Measurements from ENCODE around the gene TACR3. TPM values are rescaled to one million over a fixed set of nuclear protein-coding genes. Genes with fewer than 3 reads are reported as not detected.

TACR3 gene
- total RNA-seq, 1 experiment from 2014 or later, result 2.7 TPM

GRCh38 chr4:103648541-103648940 is 71.2 kb downstream of the TACR3 start:
- H3K4me3 Mint-ChIP-seq, result no peak overlapping the region
- H3K27me3 Mint-ChIP-seq (ENCODE audit: low read depth), result no peaks in the 10 kb centered on the region
- ChIA-PET CTCF (no interaction called here), POLR2A (no interaction called here)
- DNase-seq (ENCODE audit: low spot score) (no peak), ATAC-seq (no peak)
- H3K27ac Mint-ChIP-seq, result no peak overlapping the region
- no peaks in the 10 kb centered on the region for H3K4me1 Mint-ChIP-seq
- H3K36me3 Mint-ChIP-seq, result no peaks in the 10 kb centered on the region
- TF ChIP-seq ZNF512 (CRISPR knock-in tag; IDR thresholded peaks at IDR 0.05; ENCODE audit: borderline replicate concordance) (no peak), TP53 (CRISPR knock-in tag; IDR thresholded peaks at IDR 0.05) (no peak), TCF7 (CRISPR knock-in tag; IDR thresholded peaks at IDR 0.05; ENCODE audit: low read depth) (no peak), NFE2L1 (CRISPR knock-in tag; IDR thresholded peaks at IDR 0.05) (no peak), ZNF232 (CRISPR knock-in tag; IDR thresholded peaks at IDR 0.05) (no peak), CBFB (CRISPR knock-in tag; IDR thresholded peaks at IDR 0.05; ENCODE audit: low read depth) (no peak), ERG (CRISPR knock-in tag; IDR thresholded peaks at IDR 0.05) (no peak), ESRRA (CRISPR knock-in tag; IDR thresholded peaks at IDR 0.05; ENCODE audit: borderline replicate concordance) (no peak), TEAD1 (CRISPR knock-in tag; IDR thresholded peaks at IDR 0.05) (no peak), CTCF (IDR thresholded peaks at IDR 0.05) (no peak), ZNF396 (CRISPR knock-in tag; IDR thresholded peaks at IDR 0.05; ENCODE audit: borderline replicate concordance) (no peak), ZNF317 (CRISPR knock-in tag; IDR thresholded peaks at IDR 0.05; ENCODE audit: borderline replicate concordance, low read depth) (no peak), RELA (CRISPR knock-in tag; IDR thresholded peaks at IDR 0.05; ENCODE audit: borderline replicate concordance) (no peak), SMAD3 (CRISPR knock-in tag; IDR thresholded peaks at IDR 0.05; ENCODE audit: borderline replicate concordance) (no peak), RORB (CRISPR knock-in tag; IDR thresholded peaks at IDR 0.05) (no peak), CDX4 (CRISPR knock-in tag; IDR thresholded peaks at IDR 0.05; ENCODE audit: borderline replicate concordance) (no peak), NR2C2 (CRISPR knock-in tag; IDR thresholded peaks at IDR 0.05) (no peak)
- TF ChIP-seq, protein P1, sequence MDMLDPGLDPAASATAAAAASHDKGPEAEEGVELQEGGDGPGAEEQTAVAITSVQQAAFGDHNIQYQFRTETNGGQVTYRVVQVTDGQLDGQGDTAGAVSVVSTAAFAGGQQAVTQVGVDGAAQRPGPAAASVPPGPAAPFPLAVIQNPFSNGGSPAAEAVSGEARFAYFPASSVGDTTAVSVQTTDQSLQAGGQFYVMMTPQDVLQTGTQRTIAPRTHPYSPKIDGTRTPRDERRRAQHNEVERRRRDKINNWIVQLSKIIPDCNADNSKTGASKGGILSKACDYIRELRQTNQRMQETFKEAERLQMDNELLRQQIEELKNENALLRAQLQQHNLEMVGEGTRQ (CRISPR knock-in tag; IDR thresholded peaks at IDR 0.05), result no peak
- TF ChIP-seq, protein P2, sequence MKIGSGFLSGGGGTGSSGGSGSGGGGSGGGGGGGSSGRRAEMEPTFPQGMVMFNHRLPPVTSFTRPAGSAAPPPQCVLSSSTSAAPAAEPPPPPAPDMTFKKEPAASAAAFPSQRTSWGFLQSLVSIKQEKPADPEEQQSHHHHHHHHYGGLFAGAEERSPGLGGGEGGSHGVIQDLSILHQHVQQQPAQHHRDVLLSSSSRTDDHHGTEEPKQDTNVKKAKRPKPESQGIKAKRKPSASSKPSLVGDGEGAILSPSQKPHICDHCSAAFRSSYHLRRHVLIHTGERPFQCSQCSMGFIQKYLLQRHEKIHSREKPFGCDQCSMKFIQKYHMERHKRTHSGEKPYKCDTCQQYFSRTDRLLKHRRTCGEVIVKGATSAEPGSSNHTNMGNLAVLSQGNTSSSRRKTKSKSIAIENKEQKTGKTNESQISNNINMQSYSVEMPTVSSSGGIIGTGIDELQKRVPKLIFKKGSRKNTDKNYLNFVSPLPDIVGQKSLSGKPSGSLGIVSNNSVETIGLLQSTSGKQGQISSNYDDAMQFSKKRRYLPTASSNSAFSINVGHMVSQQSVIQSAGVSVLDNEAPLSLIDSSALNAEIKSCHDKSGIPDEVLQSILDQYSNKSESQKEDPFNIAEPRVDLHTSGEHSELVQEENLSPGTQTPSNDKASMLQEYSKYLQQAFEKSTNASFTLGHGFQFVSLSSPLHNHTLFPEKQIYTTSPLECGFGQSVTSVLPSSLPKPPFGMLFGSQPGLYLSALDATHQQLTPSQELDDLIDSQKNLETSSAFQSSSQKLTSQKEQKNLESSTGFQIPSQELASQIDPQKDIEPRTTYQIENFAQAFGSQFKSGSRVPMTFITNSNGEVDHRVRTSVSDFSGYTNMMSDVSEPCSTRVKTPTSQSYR (CRISPR knock-in tag; IDR thresholded peaks at IDR 0.05), result no peak
- TF ChIP-seq, protein P3, sequence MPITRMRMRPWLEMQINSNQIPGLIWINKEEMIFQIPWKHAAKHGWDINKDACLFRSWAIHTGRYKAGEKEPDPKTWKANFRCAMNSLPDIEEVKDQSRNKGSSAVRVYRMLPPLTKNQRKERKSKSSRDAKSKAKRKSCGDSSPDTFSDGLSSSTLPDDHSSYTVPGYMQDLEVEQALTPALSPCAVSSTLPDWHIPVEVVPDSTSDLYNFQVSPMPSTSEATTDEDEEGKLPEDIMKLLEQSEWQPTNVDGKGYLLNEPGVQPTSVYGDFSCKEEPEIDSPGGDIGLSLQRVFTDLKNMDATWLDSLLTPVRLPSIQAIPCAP (CRISPR knock-in tag; IDR thresholded peaks at IDR 0.05), result no peak
- H3K9me3 Mint-ChIP-seq, result peaks cover 8% of the 10 kb centered on the region; the same call in 1 of the 2 replicates

All from WTC11 (cell line).